H9 (cell line): ENCODE measurements around the gene NCOA6. TPM values are rescaled to one million over a fixed set of nuclear protein-coding genes. Genes with fewer than 3 reads are reported as not detected.

Experiments
- DNase-seq: peaks from one replicate; pipeline ENCODE4 v3.0.0-alpha.2; 2017
- H2AFZ ChIP-seq: one replicate; pipeline ENCODE4 v1.6.1; 2013; ENCODE audit warnings: mild to moderate bottlenecking, low read length, control low read depth, moderate library complexity
- H2AK5ac ChIP-seq: 2 replicates; pipeline ENCODE4 v1.6.1; 2013; ENCODE audit warnings: low read length, control low read depth, mixed read lengths; ENCODE audit not compliant: insufficient read length
- H2BK120ac ChIP-seq: one replicate; pipeline ENCODE4 v1.6.1; 2013; ENCODE audit warnings: low read depth, mild to moderate bottlenecking, low read length, control low read depth, inconsistent platforms; ENCODE audit not compliant: poor library complexity, severe bottlenecking
- H2BK12ac ChIP-seq: 2 replicates; pipeline ENCODE4 v1.6.1; 2013; ENCODE audit warnings: low read length, control low read depth, mixed read lengths, low read depth; ENCODE audit not compliant: insufficient read length
- H2BK15ac ChIP-seq: 2 replicates; pipeline ENCODE4 v1.6.1; 2013; ENCODE audit warnings: low read depth, low read length, control low read depth
- H2BK20ac ChIP-seq: one replicate; pipeline ENCODE4 v1.6.1; 2013; ENCODE audit warnings: low read depth, mild to moderate bottlenecking, low read length, control low read depth, inconsistent platforms; ENCODE audit not compliant: poor library complexity, severe bottlenecking
- H2BK5ac ChIP-seq: 2 replicates; pipeline ENCODE4 v1.6.1; 2013; ENCODE audit warnings: low read length, control low read depth, mixed read lengths; ENCODE audit not compliant: insufficient read length
- H3K14ac ChIP-seq: 2 replicates; pipeline ENCODE4 v1.6.1; 2013; ENCODE audit warnings: low read length, control low read depth; ENCODE audit not compliant: insufficient read depth
- H3K18ac ChIP-seq: 2 replicates; pipeline ENCODE4 v1.6.1; 2013; ENCODE audit warnings: low read depth, mild to moderate bottlenecking, mixed read lengths, low read length, control low read depth; ENCODE audit not compliant: insufficient read length
- H3K23ac ChIP-seq: 2 replicates; pipeline ENCODE4 v1.6.1; 2013; ENCODE audit warnings: low read length, control low read depth, mixed read lengths, low read depth; ENCODE audit not compliant: insufficient read length
- H3K23me2 ChIP-seq: 2 replicates; pipeline ENCODE4 v1.6.1; 2013; ENCODE audit warnings: low read depth, mild to moderate bottlenecking, mixed read lengths, low read length, control low read depth; ENCODE audit not compliant: insufficient read length, poor library complexity, severe bottlenecking
- H3K27ac ChIP-seq: 2 replicates; pipeline ENCODE4 v1.5.1; 2013; ENCODE audit warnings: low read length, control low read depth, mixed read lengths, low read depth; ENCODE audit not compliant: insufficient read length
- H3K27me3 ChIP-seq: 2 replicates; pipeline ENCODE4 v1.6.1; 2013; ENCODE audit warnings: low read length, control low read depth, inconsistent platforms; ENCODE audit not compliant: insufficient read depth
- H3K4ac ChIP-seq: 2 replicates; pipeline ENCODE4 v1.6.1; 2013; ENCODE audit warnings: low read depth, mild to moderate bottlenecking, control low read depth, inconsistent platforms, low read length, moderate library complexity
- H3K4me1 ChIP-seq: 2 replicates; pipeline ENCODE4 v1.6.1; 2013; ENCODE audit warnings: low read length, control low read depth, inconsistent platforms; ENCODE audit not compliant: insufficient read depth
- H3K4me2 ChIP-seq: 2 replicates; pipeline ENCODE4 v1.6.1; 2013; ENCODE audit warnings: low read length, control low read depth, mixed read lengths; ENCODE audit not compliant: insufficient read length, insufficient read depth
- H3K56ac ChIP-seq: 2 replicates; pipeline ENCODE4 v1.6.1; 2013; ENCODE audit warnings: low read depth, mild to moderate bottlenecking, mixed read lengths, low read length, control low read depth; ENCODE audit not compliant: insufficient read length
- H3K79me1 ChIP-seq: 2 replicates; pipeline ENCODE4 v1.6.1; 2013; ENCODE audit warnings: low read depth, mild to moderate bottlenecking, moderate library complexity, low read length, control low read depth, inconsistent platforms; ENCODE audit not compliant: insufficient read depth, poor library complexity, severe bottlenecking
- H3K79me2 ChIP-seq: 2 replicates; pipeline ENCODE4 v1.6.1; 2013; ENCODE audit warnings: low read length, control low read depth, inconsistent platforms; ENCODE audit not compliant: insufficient read depth
- H3K9ac ChIP-seq: 2 replicates; pipeline ENCODE4 v1.6.1; 2013; ENCODE audit warnings: low read length, control low read depth, mixed read lengths; ENCODE audit not compliant: insufficient read length; ENCODE audit errors: extremely low read depth
- H3K9me3 ChIP-seq: one replicate; pipeline ENCODE4 v1.6.1; 2013; ENCODE audit warnings: low read depth, low read length, inconsistent platforms; ENCODE audit not compliant: control insufficient read depth
- H3T11ph ChIP-seq: one replicate; pipeline ENCODE4 v1.6.1; 2013; ENCODE audit warnings: mild to moderate bottlenecking, low read length, control low read depth, inconsistent platforms
- H4K20me1 ChIP-seq: one replicate; pipeline ENCODE4 v1.6.1; 2013; ENCODE audit not compliant: control insufficient read depth, insufficient read length, insufficient read depth
- H4K5ac ChIP-seq: 2 replicates; pipeline ENCODE4 v1.6.1; 2013; ENCODE audit warnings: low read depth, mild to moderate bottlenecking, mixed read lengths, low read length, control low read depth; ENCODE audit not compliant: insufficient read length
- H4K8ac ChIP-seq: replicated peaks from 2 replicates; pipeline ENCODE4 v1.6.1; 2013; ENCODE audit warnings: low read length, control low read depth, mixed read lengths, low read depth; ENCODE audit not compliant: insufficient read length
- H4K91ac ChIP-seq: 2 replicates; pipeline ENCODE4 v1.6.1; 2013; ENCODE audit warnings: low read depth, mild to moderate bottlenecking, moderate library complexity, mixed read lengths, low read length, control low read depth; ENCODE audit not compliant: insufficient read length
- H3K27ac Mint-ChIP-seq, 3 experiments: 2 replicates in 2 of 3; 3 replicates in 1 of 3; pipeline ENCODE4 v1.8.0; 2020 to 2021; ENCODE audit warnings: mixed read lengths in 3 of 3, mild to moderate bottlenecking in 1 of 3, moderate library complexity in 1 of 3
- H3K27me3 Mint-ChIP-seq: 2 replicates; pipeline ENCODE4 v1.8.0; 2021; ENCODE audit warnings: low read depth, mild to moderate bottlenecking, moderate library complexity, mixed read lengths
- H3K36me3 Mint-ChIP-seq, 3 experiments: 2 replicates in 2 of 3; 3 replicates in 1 of 3; pipeline ENCODE4 v1.8.0; 2020 to 2021; ENCODE audit warnings: low read depth in 3 of 3, mixed read lengths in 3 of 3; ENCODE audit not compliant: insufficient read depth in 1 of 3
- H3K4me1 Mint-ChIP-seq, 2 experiments: 2 replicates each; pipeline ENCODE4 v1.8.0; 2020; ENCODE audit warnings: mixed read lengths in 2 of 2
- H3K4me3 Mint-ChIP-seq, 2 experiments: 2 replicates in 1 of 2; 3 replicates in 1 of 2; pipeline ENCODE4 v1.8.0; 2020 to 2021; ENCODE audit warnings: mild to moderate bottlenecking in 2 of 2, mixed read lengths in 2 of 2, moderate library complexity in 1 of 2
- H3K9me3 Mint-ChIP-seq, 2 experiments: 2 replicates in 1 of 2; 3 replicates in 1 of 2; pipeline ENCODE4 v1.8.0; 2020; ENCODE audit warnings: mild to moderate bottlenecking in 2 of 2, mixed read lengths in 2 of 2, moderate library complexity in 1 of 2
- CTCF ChIP-seq: fragments of 200-600 bp; sonication (generic); conservative IDR thresholded peaks from 3 replicates; pipeline ENCODE4 v1.8.0; 2021; ENCODE audit warnings: antibody characterized with exemption, mild to moderate bottlenecking
- total RNA-seq: library from RNA; stranded (reverse); gene quantifications from 2 replicates; pipeline ENCODE4 v1.2.1, GENCODE V29; 2021

Gene NCOA6
- total RNA-seq, 1 experiment from 2014 or later, result 23.9 TPM

GRCh38 chr20:34806255-34806654 lies 19.2 kb downstream of the NCOA6 start:
- no peak overlapping the region for H3T11ph ChIP-seq
- H3K18ac ChIP-seq, result no peak overlapping the region

More at GRCh38 chr20:34806255-34806654, 19.2 kb downstream of the NCOA6 start:
- Histone ChIP-seq H3K9ac (no peak overlapping the region), H3K4me2 (no peak overlapping the region), H4K5ac (no peak overlapping the region), H3K9me3 (no peaks in the 10 kb centered on the region), H3K23me2 (no peaks in the 10 kb centered on the region), H2BK12ac (no peak overlapping the region), H2AK5ac (no peak overlapping the region), H3K27ac (no peak overlapping the region), H2BK20ac (no peak overlapping the region), H4K91ac (no peak overlapping the region), H2AFZ (no peak overlapping the region), H3K14ac (no peak overlapping the region), H2BK5ac (no peak overlapping the region), H4K20me1 (no peaks in the 10 kb centered on the region), H3K4ac (no peak overlapping the region), H3K56ac (no peak overlapping the region), H3K4me1 (no peaks in the 10 kb centered on the region), H3K79me1 (no peaks in the 10 kb centered on the region), H2BK15ac (no peak overlapping the region), H3K23ac (no peak overlapping the region), H3K79me2 (no peaks in the 10 kb centered on the region; the same call in 1 of the 2 replicates), H4K8ac (no peak overlapping the region), H3K27me3 (no peaks in the 10 kb centered on the region), H2BK120ac (no peak overlapping the region)
- Mint-ChIP-seq H3K27me3 (no peaks in the 10 kb centered on the region), H3K36me3 (peaks cover 0 to 4% (median 4%) of the 10 kb centered on the region in 3 experiments; a peak in 2 of 7 replicates), H3K9me3 (peaks cover 0 to 3% of the 10 kb centered on the region in 2 experiments; a peak in 1 of 5 replicates), H3K27ac (no peak overlapping the region), H3K4me3 (no peak overlapping the region), H3K4me1 (peaks cover 6 to 7% of the 10 kb centered on the region in 2 experiments)
- no peak for TF ChIP-seq CTCF
- DNase-seq, result no peak
